Activated T-cell treated with anti-CD3 and anti-CD28 coated beads, Interleukin-2, amount 50 U/mL, for 1 hour (primary cell): Measurements from ENCODE around the gene MYO15A.

Source experiments
- DNase-seq: peaks from one replicate; pipeline ENCODE4 v3.0.0-alpha.2; 2020

Gene MYO15A

GRCh38 chr17:18159551-18160120, 51.1 kb downstream of the MYO15A start:
- no peak for DNase-seq

DNA sequence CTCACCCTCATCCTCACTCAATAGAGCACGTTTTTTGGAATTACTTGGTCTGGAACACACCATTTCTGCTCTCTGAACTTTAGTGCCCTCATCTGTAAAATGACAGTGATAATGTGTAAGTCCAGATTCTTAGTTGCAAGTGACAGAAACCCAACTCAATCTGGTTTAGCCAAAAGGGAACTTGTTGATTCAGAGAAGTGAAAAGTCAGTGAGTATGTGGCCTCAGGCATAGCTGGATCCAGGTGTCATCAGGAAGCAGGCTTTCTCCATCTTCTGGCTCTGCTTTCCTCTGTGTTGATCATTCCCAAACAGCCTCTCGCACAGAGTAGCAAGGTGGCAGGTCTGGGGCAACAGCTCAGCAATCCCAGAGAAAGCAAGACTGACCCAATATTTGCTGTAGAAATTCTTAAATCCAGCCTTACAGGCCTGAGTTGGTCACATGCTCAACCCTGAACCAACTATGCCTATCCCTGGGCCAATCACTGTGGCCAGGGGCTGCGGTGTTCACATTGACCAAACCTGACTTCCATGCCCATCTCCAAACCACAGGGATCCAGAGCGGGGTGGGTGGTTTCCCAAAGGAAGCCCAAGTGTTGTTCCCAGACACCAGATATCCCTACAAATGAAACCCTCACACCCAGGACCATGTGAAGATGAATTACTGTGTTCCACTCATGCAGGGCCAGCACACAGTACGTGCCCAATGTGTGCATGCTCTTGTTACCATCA, 51.7 kb downstream of the MYO15A start:
- no peak for DNase-seq

DNA sequence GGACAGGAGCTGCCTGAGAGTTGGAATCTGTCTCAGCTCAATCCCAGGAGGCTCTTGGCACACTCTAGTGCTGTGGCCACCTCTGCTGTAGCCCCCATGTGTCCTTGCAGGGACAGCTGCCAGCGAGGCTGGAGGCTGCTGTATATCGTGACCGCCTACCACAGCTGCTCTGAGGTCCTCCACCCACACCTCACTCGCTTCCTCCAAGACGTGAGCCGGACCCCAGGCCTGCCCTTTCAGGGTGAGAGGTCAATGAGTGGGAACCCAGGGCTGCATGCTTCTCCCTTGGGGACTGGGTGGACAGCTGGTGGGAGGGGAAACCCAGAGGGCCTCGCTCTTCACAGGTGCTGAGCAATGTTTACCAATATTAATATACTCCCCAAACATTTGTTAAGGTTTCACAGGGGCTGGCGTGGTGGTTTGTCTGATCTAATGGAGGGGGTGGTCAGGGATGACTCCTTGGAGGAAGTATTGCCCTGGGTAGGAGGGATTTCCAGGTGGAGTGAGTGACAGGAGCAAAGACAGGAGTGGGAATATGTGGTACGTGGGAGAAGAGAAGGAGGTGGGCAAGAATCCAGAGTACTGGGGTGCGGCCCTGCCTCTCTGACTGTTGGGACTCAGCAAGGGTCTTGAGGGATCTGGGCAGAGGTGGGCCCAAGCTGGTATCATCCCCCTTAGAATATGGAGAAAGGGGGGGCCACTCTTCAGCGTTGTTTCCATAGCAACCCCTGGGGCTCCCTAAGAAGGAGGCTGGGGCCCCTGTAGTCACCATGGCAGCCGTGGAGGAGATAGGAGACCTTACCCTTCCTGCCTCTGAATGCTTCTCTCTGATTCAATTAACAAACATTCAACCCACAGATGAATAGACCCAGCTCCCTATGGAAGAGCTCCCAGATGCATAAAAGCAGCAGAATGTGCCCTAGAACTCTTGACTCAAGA, 52.9 kb downstream of the MYO15A start:
- DNase-seq: no peak

- no peak for DNase-seq
Observed at GRCh38 chr17:18163547-18163946, 55.0 kb downstream of the MYO15A start.

DNA sequence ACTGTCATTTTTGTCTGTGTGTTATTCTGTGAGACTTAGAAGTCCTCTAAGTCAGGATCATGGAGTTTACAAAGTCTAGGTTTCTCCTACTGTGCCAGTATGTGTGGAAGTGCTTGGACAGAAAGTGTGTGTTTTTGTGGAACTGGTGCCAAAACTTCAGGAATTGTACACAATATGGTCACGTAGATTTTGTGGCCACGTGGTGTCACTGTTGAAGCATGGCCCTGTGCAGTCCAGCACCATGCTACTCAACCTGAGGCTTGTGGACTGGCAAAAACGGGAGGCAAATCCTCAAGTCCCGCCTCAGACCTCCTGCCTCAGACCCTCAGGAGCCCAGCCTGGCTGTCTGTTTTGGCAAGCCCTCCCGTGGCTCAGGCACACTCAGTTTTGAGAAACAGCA, 58.3 kb downstream of the MYO15A start:
- DNase-seq: no peak

- no peak for DNase-seq
Observed at GRCh38 chr17:18167421-18167820, 58.9 kb downstream of the MYO15A start.

DNA sequence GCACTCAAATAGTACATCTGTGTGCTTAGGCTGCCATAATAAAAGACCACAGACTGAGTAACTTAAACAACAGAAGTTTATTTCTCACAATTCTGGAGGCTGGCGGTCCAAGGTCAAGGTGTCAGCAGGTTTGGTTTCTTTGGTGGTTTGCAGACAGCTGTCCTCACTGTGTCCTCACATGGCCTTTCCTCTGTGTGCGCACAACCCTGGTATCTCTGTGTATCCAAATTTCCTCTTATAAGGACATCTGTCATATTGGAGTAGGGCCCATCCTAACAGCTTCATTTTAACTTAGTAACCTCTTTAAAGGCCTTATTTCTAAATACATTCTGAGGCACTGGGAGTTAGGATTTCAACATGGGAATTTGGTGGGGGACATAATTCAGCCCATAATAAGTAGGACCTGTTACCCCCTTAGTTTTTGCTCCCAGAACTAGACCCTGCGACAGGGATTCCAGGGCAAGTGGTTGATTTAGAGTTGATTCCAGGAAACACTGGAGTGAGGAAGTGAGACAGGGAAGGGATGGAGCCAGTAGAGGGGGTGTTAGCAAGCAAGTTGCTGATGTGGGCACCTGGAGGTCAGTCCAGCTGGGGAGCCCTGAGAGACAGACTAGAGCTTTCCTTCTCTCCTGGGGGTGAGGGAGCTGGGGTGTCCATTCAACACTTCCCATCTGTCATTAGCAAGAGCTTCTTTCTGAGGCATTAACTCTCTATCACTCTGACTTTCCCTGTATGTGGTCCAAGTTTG, 64.1 kb downstream of the MYO15A start:
- no peak for DNase-seq

DNA sequence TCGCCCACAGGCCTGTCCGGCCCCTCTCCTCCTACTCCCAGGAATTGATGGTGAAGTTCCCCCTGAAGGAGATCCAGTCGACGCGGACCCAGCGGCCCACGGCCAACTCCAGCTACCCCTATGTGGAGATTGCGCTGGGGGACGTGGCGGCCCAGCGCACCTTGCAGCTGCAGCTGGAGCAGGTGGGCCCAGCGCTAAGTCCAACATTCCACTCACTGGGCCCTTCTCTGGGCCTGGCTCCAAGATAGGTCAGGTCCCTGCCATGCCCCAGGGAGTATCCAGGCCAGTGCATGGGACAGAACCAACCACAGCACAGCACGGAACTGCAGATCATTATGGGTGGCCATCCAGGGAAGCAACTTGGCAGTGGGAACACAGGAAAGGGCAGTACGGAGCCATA, 65.2 kb downstream of the MYO15A start:
- DNase-seq: no peak

- no peak for DNase-seq
Observed at GRCh38 chr17:18176176-18176575, 67.6 kb downstream of the MYO15A start.

- DNase-seq: no peak
Observed at GRCh38 chr17:18177133-18177532, 68.6 kb downstream of the MYO15A start.

DNA sequence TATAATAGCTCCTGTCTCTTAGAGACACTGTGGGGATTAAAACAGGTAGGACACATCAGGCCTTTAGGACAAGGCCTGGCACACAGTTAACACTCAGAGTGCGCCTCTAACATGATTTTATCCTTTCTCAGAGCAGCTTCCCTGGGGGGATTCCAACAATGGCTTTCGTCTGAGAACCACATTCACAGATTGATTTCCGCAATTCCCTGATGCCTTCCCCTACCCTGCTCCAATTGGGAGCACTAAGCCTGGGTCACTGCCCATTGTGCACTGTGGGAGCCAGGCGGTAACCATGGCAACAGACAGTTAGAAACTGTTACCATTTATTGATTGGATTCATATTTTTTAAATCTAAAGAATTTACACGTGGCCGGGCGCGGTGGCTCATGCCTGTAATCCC, 69.2 kb downstream of the MYO15A start:
- no peak for DNase-seq

DNA sequence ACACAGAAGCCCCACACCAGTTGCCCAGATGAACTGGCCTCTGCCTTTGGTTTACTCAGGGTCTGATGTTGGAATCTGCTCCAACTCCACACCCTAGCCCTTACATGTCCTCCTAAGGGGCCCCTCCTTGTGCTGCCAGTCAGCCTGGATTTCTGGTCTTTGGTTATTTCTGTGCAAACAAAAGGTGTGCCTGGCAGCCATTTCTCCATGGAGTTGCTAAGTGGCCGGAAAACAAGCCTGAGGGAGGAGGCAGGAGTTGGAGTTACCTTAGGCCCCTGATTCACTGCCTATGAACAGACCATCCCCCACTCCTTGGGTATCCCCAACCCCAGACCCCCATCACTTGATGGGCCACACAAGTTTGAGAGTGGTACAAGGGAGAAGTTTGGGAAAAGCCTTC, 70.6 kb downstream of the MYO15A start:
- no peak for DNase-seq

GRCh38 chr17:18179804-18180203, 71.2 kb downstream of the MYO15A start:
- DNase-seq: no peak

DNA sequence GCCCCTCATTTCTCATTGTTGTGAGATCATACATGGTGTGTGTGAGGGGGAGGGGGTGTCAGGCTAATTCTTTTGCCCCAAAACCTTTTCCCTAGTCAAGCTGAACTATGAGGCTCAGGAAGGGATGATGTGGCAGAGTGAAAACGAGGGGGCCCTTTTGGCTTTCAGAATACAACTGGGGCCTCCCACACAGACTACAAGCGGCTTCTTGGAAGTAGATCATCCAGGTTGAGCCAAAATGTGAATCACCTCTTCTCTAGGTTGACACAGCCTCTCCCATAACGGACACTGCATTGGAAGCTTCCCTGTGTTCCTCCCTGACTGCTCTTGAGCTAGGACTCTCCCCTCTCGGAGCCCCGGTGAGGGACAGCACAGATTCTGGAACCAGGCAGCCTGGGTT, 72.8 kb downstream of the MYO15A start:
- no peak for DNase-seq

GRCh38 chr17:18182110-18182977, 73.8 kb downstream of the MYO15A start:
- no peak for DNase-seq

GRCh38 chr17:18182978-18183333, 74.4 kb downstream of the MYO15A start:
- DNase-seq: peak; percentile 81

- peak; percentile 98 for DNase-seq
Observed at GRCh38 chr17:18183334-18184142, 75.0 kb downstream of the MYO15A start, which contains the start of gene ALKBH5. Gene ALKBH5, plus strand, starts transcription at chr17:18183828. Its CDS starts 416 bp downstream, at chr17:18184244.

DNA sequence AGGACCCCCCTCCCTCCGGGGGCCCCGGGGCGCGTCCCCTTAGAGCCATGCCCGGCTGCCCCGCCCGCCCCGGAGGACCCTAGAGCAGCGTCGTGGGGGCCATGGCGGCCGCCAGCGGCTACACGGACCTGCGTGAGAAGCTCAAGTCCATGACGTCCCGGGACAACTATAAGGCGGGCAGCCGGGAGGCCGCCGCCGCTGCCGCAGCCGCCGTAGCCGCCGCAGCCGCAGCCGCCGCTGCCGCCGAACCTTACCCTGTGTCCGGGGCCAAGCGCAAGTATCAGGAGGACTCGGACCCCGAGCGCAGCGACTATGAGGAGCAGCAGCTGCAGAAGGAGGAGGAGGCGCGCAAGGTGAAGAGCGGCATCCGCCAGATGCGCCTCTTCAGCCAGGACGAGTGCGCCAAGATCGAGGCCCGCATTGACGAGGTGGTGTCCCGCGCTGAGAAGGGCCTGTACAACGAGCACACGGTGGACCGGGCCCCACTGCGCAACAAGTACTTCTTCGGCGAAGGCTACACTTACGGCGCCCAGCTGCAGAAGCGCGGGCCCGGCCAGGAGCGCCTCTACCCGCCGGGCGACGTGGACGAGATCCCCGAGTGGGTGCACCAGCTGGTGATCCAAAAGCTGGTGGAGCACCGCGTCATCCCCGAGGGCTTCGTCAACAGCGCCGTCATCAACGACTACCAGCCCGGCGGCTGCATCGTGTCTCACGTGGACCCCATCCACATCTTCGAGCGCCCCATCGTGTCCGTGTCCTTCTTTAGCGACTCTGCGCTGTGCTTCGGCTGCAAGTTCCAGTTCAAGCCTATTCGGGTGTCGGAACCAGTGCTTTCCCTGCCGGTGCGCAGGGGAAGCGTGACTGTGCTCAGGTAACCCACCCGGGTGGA, 75.8 kb downstream of the MYO15A start:
- DNase-seq: peak; percentile 79

GRCh38 chr17:18185391-18185790, 76.8 kb downstream of the MYO15A start:
- no peak for DNase-seq
